Measurements from ENCODE around the gene BCAR3.

GRCh38 chr1:93608187-93609109, 73.2 kb downstream of the BCAR3 start:
- TF ChIP-seq GATA2 (IDR thresholded peaks at IDR 0.05; ENCODE audit: low read depth, low read length) (peak; percentile 82), GATA3 (IDR thresholded peaks at IDR 0.05; ENCODE audit: low read depth, low read length) (peak; percentile 40; the same call in 1 of the 2 replicates)

All from SH-SY5Y (cell line).